Activated CD4-positive, alpha-beta T cell treated with anti-CD3 and anti-CD28 coated beads, Interleukin-2, amount 50 U/mL, for 1 hour (primary cell): ENCODE data around the gene MPPED2.
"Not testable (repeated sequence)": the region's sequence is repeated elsewhere in the genome, so short reads cannot be mapped to it uniquely, and the experiment has no call there.

Source experiments
- DNase-seq: peaks from one replicate; pipeline ENCODE4 v3.0.0-alpha.2; 2020

Gene MPPED2

DNA sequence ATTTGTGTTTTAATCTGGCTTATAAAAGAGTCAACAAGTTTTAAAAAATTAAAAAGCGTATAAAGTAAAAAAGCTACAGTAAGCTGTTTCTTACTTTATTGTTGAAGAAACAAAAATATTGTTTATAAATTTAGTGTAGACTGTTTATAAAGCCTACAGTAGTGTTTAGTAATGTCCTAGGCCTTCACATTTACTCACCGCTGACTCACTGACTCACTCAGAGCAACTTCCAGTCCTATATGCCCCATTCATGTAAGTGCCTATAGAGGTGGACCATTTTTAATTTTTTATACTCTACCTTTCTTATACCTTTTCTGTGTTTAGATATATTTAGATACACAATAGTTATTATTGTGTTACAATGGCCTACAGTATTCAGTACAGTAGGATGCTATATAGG, 12.2 kb downstream of the MPPED2 start:
- DNase-seq: no peak

DNA sequence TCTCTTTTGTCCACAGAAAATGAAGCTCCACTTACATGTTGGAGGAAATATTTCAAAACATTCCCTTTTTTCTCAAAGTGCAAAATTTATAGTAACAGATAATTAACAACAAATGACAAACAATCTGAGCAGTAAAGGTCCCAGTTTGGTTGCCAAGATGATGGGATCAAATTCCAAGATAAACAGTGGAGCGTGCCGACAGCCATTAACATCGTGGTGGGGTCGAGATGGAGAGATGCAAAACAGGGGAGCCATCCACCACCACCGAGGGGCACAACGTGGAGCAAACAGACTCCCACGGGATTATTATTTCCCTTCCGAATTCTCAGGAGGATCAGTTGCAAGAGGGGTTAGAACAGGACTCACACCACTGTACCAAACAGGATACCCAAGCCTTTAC, 17.2 kb downstream of the MPPED2 start:
- DNase-seq: no peak

DNA sequence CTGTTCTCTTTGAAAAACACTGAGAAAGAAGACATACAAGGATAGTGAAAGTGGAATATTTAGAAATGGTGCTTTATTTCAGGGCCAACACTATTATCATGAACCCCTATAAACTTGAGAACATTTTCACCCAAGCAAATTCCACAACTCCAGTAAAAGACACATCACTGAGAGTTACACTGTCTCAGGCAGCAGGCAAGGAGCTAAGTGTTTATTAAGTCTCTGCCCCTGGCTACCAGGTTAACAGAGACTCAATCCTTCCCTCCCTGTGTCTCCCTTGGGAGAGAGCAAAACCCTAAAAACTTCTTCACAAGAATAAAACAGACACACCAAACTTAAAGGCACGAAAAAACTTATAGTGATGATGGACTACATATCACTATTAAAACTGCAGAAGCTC, 18.5 kb downstream of the MPPED2 start:
- no peak for DNase-seq

DNA sequence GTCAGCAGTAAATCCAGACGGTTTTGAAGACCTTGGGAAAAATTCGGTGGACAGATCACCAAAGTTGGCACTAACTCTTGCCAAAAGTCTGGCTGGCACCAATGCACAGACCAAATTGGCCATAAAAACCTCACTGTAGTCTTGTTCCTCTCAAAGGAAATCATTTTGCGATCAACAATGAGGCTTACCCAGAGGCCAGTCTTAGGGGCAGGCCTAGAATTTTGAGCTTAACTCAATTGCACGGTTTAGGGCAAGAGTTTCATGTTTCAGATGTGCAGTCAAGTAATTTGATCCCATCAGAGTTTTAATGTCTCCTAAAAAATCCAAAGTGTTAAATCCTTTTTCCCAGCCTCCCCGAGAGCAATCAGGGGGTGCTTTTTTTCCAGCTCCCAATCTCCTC, 19.0 kb downstream of the MPPED2 start:
- DNase-seq: no peak

DNA sequence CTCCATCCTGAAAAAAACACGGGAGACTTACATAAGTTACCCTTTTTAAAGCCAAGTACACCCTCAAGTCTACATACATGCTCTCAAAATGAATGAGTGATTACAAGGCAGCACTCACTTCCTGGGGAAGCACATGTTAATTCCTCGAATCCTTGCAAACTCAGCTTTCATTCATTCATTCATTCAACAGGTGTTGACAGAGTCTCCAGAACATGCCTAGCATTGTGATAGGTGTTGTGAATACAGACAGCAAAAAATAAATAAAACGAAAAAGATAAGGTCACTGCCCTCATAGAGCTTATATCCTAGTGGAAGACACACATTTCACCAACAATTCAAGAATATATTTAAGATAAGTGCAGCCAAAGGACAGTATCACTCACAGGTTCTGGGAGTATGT, 19.7 kb downstream of the MPPED2 start:
- no peak for DNase-seq

DNA sequence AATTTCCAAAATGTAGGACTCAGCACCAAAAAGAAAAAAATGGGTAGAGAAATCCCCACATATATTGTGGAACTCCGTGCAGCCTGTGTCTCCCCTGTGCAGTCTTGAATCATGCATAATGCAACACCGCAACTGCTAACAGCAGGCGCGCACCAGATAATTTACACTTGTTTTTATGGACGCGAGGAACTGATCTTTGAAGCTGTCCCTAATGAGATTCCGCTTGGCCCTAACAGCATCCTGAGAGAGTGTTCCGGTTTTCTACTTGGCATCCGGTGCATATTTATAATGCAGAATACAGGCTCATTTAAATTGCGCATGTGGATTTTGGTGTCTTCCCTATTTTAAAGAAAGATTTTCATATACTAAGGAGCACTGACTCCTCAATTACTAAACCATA, 21.1 kb downstream of the MPPED2 start:
- DNase-seq: no peak

DNA sequence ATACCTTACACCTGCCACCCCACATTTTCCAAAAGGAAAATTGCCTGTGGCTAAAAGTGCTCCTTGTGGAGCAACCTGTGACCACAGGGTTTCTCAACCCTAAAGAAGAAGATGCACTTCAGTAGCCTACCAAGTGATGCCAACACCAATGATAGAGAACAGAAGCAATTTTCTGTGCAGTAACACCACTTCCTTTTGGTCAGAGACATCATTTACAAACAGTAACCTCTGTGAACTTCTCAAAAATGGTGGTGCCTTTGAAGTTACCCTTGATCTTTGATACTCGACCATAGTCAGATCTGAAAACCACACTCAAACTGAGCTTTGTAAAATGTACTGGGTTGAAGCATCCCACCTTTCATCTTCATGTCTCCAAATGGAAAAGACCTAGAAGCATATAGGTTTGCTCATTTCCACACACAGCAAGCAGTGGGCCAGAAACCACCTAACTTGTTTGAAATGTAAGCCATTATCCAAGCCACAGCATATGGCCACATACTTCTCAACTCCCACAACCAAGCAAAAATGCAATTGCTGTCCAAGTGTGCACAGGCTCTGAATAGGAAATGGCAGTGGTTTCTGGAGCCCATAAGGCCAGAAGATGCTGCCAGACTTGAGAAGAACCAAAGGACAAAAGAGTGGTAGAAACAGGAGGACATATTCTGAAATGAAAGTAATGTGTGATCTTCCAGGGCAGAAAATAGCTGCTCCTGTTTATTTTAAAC, 24.3 kb downstream of the MPPED2 start:
- no peak for DNase-seq

DNA sequence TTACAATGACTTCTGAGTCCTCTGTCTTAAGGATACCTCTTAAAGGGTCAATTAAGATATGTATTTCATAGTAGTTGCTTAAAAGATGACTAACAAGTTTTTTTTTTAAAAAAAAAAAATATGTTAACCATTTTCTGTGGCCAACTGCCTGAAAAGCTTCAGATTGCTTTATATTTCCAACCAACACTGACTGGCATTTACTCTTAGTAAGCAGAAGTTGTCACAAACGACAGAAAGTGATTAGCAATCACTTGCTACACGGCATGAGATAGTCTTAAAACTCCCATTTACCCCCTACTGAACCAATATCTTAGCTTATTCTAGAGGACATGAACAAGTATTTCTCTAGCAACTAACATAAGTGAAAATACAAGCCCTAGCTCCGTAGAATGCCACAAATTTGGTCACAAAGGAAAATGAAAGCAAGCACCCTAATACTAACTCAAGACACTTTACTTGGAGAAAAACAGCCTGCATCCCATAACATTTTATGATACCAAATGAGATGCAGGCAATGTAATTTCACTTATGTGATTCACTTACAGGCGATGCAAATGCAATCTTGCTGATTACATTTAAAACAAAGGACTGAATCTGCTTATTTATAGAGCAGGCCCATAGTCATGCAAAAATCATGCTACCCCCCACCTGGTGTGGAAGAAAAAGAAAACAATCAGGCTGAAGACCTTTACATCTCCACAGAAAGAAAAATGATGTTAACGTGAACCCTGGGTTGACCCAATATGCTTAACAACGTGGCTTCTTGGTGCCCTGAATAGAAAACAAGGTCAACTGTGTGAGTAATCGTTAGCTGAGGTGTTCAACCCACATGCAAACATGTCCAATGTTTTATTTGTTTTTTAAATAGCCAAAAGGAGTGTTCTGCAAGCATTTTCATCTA, 25.7 kb downstream of the MPPED2 start:
- no peak for DNase-seq

DNA sequence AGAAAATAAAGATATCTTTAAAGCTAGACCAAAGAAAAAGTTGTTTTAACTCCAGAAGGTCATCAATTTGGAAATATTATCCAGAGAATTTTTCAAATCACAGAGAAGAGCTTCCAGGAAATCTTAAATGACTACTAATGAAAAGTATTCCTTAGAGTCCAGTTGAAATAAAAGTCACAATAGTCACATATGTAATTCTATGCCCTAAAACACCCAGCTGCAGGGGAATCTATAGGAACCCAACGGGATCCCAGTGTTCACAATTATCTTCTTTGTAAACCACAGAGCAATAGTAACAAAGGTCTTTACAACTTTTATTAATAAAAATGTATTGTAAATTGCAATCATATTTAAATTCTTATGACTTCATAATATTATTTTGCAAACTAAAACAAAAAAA, 27.1 kb downstream of the MPPED2 start:
- no peak for DNase-seq

DNA sequence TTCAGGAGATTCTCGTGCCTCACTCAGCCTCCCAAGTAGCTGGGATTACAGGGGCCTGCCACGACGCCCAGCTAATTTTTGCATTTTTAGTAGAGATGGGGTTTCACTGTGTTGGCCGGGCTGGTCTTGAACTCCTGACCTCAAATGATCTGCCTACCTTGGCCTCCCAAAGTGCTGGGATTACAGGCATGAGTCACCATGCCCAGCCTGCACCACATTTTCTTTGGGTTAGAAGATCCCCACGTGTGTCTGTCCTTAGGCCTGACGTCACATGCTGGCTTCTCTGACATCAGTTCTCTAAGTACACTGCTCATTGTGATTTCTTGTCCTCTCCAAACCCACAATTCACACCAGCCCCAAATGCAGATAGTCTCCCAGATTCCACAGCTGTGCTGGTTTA, 31.6 kb downstream of the MPPED2 start:
- not testable (repeated sequence) for DNase-seq

DNA sequence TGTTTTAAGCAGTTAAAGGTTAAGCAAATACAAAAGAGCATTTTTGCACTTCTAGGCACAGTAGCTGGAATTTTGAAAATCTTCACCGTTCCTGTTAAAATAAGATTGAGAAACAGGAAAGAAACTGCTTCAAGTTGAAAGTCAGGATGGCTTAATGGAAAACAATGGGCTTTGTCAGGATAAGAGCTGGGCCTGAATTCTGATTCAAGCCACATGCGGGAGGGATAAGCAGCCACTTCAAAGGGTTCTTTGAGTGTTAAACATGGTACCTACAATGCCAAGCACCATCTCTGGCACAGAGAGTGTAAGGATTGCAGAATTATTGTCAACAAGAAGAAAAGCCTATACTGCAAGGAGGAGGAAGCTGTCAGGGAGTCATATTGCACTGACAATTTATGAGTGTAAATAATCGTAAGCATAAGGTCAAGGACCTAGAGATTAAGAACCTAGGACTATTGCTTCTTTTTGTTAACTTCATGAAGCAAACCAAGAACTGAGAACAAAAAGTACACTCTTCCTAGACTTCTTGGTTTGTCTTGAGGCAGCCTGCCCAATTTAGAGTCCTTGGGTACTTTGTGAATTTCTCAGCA, 32.5 kb downstream of the MPPED2 start:
- DNase-seq: no peak

DNA sequence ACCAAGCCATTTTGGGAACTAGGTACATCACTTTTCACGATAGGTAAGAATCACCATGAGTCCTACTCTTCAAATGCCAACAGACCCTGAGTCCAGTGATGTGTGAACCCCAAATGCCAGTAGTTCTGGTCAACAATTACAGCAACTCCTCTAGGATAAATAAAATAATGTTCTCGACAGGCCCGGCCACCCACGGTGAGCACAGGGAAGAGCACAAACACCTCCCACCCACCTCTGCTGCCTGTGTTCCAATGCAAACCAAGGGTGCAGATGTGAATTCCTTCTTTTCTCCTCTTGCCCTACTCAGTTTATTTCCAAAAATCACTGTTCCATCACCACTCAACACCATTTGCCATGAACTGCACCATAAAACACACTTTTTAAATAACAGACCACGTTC, 33.3 kb downstream of the MPPED2 start:
- DNase-seq: no peak

DNA sequence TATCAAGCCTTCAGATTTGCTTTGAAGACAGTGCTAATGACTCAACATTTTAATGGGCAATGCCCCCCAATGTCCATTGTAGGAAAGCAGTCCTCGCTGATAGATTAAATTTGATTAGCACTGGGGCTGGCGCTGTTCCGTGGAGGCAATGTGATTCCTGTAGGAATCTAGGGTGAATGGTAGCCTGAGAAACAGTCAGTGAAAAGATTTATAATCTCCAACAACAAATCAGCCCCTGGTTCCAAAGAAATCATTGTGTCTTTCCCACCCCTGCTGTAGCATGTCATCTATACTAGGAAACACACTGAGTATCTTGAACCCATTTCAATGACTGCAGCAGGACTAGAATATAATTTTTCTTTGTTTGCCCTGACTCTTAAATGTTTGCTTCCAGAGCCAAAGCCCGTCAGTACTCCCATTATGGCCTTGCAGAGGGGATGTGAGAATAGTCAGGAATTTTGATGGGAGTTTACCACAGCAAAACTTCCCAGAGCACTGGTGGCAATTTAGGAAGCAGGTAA, 36.1 kb downstream of the MPPED2 start:
- DNase-seq: no peak

DNA sequence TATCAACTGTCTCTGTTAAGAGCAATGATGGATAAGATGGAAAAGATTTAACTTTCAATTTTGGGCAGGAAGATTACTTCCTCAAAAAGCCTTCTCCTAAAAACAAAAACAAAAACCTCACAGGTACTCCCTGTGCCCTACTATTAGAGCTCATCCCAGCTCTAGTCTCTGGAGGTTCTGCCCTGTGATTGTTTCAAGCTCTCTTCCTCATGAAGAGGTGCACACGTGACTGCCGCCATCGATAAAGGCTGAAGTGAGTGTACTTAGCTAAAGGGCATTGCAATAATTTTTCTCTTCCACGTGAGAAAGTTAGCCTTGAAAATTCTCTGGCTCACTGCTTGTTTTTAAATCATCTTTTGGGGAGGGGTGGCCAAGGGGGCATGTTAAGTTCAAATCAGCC, 36.6 kb downstream of the MPPED2 start:
- DNase-seq: no peak

DNA sequence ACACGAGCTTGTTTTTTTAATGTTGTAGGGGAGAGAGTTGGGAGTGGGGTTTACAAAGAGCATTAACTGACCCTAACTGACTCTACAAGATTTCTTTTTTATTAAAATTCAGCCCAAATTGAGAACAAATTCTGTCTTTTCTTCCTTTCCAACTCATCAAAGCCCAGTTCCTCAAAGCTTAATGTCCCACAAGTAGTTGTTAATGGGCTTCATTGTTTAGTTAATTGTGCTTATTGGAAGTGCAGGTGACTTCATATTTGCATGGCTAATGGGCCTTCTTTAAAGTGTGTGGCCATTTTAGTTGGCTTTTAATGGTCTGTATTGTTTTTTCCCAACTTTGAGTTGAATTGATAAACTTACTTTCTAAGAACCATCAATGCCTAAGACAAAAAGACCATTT, 39.8 kb downstream of the MPPED2 start:
- DNase-seq: no peak

DNA sequence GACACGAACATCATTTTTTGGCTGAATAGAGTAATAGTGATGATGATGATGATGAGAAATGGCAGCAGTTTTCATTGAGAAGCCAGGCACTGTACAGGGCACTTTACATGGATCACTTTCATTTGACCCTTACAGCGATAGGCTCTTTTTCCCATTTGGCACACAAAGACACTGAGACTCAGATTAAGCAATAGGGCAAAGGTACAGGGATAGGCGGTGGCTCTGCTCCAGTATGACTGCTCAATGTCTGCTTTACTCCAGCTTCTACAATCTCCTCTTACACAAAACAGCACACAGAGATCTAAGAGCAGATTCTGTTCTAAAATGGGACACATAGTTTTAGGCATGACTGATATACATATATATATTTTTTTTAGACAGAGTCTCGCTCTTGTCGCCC, 40.6 kb downstream of the MPPED2 start:
- DNase-seq: no peak

DNA sequence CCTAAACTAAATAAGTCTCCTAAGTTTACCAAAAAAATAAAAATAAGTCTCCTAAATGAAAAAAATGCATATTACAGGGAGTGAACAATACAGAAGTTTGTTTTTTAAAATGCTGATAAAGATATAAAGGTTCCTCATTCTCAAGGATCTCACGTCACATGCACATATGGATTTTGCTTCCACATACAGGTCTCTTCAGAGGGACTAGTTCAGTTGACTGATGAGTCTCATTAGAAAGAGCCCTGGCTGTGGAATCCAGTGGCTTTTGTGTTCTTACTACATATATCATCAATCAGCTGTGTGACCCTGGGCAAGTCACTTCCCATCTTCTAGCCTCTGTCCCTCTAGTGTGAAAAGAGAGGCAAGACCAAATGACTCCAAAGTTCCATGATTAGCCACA, 43.1 kb downstream of the MPPED2 start:
- DNase-seq: no peak

DNA sequence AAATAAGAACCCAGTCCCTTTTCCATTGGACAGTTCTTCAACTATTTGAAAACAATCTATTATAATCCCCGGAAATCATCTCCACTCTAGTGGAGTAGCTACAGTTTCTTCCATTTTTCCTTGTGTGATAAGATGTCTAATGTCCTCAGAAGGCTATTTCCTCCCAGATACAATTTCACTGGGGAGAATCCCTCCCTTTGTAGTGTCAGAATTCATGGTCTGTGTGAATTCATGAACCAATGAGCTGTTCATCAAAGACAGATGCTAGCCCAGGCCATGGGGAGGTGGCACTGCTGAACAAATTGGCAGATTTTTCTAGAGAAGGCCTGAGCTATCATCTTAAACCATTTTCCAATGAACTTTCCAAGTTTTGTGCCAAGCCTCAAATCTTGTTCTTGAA, 45.4 kb downstream of the MPPED2 start:
- DNase-seq: no peak

DNA sequence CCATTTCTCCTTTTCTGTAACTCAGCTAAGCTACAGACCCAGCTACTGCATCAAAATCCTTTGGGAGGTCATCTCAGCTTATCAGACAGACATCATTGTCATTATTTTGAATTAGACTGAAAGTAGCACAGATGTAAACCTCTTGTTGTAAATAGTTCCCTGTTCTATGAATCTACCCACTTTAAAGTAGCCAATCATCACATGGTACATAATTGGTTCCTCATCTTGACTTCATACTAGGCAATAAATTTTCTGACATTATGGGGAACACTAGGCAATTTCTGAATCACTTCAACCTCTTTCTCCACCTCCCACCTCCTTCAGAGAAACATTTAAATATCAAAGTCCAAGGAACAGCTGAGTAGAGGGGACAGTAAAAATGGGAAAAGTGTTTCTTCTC, 47.9 kb downstream of the MPPED2 start:
- DNase-seq: no peak

DNA sequence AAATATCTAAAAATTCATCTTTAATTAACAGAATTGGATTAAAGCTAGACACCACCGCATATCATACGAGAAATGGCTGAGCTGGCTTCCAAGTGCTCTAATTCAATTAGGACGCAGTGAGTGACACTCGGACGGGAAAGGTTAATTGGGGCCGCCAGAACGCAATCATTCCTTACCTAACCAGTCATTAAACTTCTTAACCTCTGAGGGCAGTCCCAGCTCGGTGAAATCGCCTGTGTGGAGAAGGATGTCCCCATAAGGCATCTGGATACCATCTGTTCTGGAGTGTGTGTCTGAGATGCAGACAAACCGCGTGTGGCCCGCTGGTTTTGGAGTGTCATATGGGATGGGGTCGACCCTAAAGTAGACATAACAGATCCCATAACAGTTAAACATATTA, 50.3 kb downstream of the MPPED2 start:
- no peak for DNase-seq

DNA sequence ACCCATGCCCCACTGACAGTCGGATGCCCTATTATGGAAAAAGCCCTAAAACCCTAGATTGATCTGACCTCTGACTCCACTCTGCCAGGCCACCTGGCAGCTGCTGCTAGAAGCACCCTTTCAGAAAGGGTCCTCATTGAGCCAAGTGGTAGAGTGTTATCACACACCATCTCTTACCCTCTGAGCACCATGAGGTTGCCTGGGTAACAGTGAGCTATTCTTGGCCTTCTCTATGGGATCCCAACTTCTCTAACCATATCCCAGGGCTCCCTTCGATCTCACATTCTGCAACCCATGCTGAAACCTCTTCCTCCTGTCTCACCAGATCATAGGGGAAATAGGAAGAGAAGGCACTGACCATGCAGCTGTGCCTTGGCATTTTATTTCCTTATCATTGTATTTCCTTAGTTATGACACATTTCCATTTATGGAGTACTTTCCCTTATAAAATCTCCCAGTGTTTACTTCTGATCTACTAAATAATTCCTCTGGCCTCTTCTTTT, 52.7 kb downstream of the MPPED2 start:
- no peak for DNase-seq

DNA sequence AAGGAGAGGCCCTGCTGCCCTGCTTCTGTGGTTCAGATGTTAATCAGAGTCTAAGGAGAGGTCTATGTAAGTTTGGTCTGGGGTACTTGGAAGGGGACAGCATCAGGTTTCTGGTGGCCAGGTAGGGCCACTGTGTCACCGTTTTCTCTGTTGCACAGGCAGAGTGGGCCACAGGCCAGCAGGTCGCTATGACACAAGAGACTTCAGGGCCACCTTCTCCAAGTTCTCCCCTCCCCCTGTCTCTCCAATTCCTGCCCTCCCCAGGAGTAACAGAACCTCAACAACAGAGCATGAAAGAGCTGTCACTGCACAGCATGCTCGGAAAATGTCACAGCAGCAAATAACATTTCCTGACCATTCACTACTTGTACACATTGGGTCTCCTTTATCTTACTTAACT, 58.6 kb downstream of the MPPED2 start:
- DNase-seq: no peak

DNA sequence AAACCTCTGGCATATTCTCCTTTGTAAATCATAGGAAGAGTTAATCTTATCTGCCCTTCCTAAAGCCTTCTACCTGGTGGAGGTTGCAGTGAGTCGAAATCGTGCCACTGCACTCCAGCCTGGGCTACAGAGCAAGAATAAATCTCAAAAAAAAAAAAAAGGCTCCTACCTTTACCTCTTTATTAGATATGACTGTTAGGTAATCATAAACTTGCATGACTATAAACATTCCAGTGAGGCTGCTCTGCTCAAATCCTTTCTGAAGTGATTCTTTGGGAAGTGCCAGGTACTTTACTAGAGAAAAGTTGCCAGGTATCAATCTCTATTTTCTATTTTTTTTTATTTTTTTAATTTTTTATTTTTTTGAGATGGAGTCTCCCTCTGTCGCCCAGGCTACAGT, 59.6 kb downstream of the MPPED2 start:
- DNase-seq: no peak
